Inflammatory macrophage treated with lipopolysaccharide for 4 hours (primary cell): ENCODE measurements around the gene SRGAP3.

Experiments used
- DNase-seq: peaks from one replicate; pipeline ENCODE4 v3.0.0-alpha.2; 2020

Gene SRGAP3

DNA sequence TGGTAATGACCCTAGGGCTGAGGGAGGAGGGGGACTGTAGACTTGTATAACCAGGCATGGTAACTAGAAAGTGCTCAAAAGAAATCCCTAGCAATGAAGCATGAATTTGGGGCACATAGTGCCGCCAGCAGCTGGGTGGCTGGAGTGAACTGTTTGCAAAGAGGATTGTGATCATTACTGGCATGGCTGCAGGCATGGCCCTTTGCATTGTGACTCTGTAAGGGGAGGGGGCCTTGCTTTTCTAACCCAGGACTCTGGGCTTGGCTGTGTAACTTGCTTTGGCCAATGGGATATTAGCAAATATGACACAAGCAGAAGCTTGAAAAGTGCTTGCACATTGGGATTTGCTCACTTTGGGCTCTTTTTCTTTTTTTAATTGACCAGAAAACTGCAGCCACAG is 173.7 kb downstream of the SRGAP3 start:
- no peak for DNase-seq

DNA sequence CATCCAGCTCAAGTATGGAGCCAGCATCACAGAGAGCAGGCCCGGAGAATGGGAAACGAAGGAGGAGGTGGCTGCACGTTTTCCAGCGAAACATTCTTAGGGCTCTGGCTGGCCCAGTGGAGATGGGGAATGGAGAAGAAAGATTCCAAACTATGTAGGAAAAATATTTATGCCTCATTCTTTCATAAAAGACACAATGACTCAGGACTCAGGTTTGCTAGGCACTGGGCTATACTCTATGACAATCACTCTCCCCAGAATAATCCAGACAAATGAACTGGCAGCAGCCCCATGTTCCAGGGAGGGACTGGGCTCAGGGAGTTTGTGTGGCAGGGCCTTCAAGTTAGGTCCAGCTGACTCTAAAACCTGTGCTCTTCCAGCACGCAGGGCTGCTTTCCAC is 175.4 kb downstream of the SRGAP3 start:
- DNase-seq: no peak

DNA sequence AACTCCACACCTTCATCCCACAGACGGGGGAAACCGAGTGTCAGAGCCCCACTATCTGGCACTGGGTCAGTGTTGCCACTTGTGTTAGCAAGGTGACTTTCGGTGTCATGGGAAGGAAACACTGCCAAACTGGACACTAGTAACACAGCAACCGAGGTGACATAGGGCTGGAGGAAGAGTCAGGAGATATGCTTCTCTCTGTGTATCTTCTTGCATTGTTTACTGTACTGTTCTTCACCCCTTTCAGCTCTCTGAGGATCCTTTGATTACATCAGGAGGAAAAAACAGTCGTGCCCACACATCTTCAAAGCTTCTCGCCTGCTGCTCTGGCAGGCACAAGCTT is 176.8 kb downstream of the SRGAP3 start:
- DNase-seq: no peak

DNA sequence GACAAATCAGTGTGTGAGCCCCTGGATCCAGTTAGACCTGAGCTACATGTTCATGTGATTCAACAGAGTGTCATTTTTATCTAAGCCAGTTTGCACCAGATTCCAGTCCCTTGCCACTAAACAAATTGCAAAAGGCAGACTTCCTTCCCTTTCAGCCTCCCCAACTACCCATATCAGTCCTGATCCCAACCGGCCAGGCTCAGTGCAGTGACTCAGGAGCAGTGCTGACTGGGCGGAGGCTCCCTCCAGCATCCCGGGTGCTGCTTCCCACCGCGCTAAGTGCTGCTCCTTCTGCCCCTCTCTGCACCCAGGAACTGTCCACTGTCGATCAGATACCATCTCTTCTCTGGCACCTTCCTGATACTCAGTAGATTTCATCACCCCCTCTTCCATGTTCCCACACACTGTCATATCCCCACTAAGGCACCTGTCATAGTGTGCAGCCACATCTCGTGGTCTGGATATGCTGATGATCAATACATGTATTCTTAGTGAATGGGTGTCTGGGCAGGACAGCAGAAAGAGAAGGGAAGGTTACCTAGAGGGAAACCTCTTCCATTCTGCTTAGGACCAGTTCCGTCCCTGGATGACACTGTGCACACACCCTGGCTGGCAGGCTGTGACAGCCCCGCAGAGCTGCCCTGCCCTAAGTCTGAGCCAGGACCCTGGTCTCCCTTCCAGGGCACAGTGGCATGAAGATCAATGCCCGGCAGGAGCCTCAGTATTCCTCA is 177.3 kb downstream of the SRGAP3 start:
- peak; percentile 53 for DNase-seq

DNA sequence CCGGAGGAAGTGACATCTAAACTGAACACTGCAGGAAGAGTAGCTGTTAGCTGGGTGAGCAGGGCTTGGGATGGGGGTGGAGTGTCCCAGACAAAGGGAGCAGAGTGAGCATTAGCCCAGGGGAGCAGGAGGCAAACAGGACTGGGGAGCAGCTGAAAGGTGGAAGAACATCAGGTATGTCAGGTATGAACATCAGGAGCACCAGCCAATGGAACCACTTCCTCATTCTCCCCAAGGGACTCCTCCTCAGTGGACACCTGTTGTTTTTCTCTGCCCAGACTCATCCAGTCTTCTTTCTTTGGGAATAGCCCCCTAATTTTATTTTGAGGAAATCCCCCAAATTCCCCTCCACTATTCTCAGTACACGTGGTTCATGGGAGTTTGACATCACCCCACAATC is 178.5 kb downstream of the SRGAP3 start:
- no peak for DNase-seq

DNA sequence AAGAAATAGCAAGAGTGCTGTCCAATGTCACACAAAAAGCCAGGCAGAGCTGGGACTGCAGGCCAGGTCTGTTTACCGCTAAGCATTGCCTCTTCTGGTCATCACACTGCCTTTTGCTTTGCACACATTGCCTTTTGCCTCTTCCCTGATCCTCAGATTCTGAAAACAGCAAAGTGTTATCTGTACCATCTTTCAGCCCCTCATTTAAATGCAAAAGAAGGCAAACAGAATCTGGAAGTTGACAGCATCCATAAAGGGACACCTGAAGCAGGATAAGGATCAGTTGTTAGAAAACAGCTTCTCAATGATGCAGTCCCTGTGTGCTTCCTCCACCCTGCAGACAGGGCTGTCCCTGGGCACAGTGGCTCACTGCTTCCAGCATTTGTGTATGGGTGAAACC is 179.5 kb downstream of the SRGAP3 start:
- DNase-seq: no peak

DNA sequence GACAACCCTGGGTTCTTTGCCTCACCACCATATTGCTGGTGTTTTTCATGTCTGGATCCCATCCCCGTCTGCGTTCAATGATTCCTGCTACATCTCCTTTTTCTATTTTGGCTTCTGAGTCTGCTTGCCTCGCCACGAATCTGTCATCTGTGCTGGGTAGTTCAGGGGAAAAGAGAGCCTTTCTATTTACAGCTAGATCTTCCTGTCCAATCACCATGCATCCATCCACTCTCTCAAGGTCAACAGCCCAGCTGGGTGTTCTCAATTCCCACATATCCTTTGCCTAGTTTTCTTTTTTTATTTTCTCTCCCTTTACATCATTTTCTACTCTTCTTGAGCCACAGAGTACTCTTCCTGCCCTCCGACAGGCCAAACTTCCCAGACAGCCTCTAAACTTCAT is 181.4 kb downstream of the SRGAP3 start:
- no peak for DNase-seq

DNA sequence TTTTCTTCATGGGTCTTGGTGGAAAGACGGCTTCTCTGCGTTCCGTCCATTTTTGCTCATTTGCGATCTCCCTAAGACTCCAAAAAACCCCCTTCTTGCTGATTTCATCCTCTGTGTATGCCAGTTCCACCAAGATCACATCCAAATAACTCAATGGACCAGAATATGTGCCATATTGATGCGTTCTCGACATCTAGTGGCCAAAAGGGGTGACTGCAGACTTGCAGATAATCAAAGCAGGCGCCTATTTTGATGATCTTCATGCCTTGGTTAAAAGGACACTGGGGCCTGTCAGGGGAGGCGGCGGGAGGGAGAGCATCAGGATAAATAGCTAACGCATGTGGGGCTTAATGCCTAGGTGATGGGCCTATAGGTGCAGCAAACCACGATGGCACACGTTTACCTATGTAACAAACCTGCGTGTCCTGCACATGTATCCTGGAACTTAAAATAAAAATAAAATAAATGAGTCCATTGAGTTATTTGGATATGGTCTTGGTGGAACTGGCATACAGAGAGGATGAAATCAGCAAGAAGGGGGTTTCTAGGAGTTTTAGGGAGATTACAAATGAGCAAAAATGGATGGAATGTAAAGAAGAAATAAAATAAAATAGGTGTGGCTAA is 182.0 kb downstream of the SRGAP3 start:
- DNase-seq: peak; percentile 56

DNA sequence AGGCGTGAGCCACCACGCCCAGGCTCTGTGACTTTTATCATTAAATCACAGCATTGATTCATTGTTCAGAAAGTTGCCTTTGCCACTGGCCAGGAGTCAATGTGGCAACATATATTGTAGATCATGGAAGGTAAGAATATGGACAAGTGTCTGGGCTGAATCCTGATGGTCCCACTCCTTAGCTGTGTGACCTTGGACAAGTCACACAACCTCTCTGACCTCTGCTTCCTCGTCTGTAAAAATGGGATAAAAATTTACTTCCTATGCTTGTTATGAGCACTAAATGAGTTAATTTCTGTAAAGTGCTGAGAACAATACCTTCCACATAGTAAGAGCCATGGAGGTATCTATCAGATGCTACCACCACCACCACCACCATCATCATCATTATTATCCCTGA is 182.7 kb downstream of the SRGAP3 start:
- DNase-seq: no peak

DNA sequence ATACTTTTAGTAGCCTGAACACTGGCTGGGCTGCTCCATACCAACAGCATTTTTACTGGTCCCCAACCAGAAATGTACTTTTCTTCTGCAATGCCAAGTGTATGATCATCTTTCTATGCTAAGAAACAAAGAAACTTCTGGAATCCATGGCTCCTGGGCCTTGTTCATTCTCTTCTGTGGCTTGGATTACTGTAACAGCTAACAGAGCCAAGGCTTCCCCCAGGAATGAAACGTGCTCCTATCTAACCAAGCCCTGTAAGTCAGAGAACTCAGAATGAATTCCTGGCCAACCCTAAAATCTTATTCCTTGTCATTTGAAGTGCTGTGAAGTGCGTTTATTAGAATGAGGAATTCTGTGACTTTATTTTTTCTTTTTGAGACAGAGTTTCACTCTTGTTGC is 183.3 kb downstream of the SRGAP3 start:
- no peak for DNase-seq

DNA sequence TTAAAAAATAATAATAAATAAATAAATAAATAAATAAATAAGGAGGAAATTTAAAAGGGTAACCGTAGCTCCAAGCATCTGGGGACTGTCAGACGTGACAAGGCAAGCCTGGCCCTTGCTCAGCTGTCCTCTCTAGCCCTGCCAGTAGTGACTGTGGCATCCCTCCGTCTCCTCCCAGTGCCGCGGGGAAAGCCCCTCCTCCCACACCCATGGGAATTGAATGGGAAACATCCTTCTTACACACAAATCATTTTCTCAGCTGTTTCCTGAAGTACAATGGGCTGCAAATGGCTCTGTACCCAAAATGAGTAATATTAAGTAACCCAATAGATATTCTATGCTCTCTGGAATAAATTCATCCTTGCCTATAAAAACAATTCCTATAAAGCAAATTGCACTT is 184.6 kb downstream of the SRGAP3 start:
- no peak for DNase-seq

DNA sequence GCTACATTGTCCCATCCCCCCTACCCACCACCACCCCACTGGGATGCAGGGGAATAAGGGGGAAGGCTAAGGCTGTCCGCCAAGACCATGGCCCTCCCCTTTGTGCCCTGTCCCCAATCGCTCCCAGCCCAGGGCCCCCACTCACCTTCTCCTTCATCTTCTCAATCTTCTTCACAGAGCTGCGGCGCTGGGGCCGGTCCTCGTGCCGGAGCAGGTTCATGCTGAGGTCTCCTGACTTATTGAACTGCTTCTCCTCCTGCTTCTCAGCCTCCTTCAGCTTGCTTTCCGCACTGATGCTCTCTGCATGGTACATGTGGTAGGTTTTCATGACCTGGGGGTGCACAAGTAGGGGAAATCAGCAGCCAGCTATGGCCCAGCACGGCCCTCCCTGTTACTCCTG is 185.2 kb downstream of the SRGAP3 start:
- no peak for DNase-seq

DNA sequence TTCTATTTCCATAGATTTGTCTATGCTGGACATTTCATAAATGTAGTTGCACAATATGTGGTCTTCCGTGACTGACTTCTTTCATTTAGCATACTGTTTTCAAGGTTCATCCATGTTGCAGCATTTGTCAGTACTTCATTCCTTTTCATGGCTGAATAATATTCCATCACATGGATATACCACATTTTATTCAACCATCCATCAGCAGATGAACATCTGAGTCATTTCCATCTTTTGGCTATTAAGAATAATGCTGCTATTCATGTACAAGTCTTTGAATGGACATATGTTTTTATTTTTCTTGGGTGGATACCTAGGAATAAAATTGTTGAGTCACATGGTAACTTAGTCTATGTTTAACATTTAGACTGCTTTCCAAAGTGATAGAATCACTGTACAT is 186.9 kb downstream of the SRGAP3 start:
- no peak for DNase-seq

DNA sequence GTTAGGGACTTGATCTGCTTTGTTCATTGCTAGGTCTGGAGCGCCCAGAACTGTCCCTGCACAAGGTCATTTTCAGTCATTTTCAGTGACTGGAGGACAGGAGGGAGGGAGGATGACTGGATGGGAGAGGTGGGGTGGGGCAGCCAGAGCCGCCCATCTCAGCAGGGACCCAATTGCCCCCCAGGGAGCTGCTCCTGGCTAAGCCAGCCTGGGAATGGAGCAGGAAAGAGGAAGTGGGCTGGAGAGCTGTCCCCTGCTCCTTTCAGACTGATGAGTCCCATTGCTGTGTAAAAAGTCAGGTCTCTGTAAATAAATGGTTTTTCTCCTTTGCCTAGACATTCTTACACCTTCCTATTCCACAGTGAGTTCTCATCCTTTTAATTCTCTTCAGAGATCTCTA is 187.8 kb downstream of the SRGAP3 start:
- no peak for DNase-seq

DNA sequence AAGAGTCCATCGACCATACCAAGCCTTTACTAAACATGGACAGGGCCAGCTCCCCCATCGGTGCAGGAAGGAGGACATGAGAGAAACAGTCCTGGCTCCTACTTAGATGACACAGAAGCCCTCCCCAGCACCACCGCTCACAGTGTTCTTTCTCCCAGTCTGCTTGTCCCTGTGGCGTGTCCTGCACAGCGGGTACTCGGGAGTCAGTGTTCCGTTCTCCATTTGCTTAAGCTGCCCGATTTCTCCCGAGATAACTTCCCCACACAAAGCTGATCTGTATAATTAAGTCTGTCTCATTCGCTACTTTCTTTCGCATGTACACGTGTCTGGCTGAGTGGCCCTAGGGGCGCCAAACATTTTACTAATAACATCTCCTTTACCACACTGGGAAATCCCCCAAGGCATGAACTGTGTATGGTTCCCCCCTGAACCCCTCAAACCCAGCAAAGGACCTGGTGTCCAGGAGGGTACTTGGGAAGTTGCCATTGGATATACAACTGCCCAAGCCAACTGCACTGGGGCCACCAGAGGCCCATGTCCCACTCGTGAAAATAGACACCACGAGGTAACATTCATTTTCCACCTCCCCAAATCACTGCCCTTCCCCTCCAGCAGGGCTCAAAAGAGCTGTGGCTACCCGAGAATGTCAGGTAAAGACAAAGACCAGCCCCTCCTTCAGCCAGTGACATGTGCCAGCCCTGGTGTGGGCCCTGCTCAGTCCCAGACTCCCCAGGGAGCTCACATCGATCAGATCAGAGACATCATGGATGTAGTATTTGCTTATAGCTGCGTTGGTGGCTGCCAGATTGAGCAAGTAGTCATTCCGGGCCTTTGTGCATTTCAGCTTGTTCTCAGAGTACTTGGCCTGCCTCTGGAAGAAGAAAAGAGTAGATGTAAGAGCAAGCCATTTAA is 189.7 kb downstream of the SRGAP3 start:
- DNase-seq: no peak

DNA sequence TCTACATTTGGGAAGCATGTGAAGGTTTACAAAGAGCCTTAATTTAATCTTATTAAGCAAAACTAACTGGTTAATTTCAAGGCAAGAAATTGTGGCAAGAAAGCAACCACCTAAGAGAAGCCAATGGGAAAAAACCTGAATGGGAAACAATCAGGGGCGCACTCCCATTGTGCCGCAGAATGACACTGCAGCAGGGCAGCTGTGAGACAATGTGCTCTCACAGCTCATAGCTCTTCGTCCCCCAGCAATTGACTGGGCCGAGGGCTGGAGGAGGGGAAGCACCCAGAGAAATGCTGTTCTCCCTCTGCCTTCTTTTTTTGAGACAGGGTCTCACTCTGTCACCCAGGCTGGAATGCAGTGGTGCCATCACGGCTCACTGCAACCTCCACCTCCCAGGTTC is 192.9 kb downstream of the SRGAP3 start:
- DNase-seq: no peak

DNA sequence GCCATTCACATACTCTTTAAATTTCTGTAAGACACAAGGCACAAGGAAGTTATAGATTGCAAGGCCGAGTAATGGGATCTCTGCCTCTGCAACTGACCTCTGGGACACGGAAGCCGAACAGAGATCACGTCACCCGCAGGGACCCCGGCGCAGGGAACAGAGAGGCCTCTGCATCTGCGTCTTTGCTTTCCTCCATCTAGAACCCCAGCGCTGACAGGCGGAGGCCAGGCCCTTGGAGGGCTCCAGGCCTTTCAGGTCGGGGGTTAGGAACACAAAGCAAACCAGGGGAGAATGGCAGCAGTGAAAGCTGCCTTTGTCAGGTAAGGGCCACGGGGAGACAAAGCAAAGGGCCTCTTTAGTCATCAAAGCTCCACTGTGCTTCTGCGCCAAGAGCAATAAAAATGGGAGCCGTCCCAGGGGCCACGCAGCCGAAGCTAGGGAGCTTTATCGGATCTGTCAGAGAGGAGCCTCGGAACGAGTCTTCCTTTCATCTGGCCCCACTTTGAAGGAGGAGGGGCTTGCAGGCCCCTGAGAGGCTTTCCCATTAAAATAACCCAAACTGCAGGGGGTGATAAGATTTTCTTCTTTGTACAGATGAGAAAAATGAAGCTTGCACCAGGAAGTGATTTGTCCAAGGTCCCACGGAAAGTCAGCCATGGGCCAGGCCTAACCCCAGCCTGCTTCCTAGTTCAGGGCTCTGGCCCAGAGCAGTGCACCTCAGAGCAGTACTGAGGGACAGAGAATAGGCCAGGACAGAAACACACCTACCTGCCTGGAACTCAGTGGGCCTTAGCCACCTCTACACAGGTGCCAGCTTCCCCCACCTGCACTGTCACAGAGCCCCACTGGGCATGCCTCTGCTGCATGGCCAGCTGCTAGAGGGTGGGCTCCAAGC is 201.7 kb downstream of the SRGAP3 start:
- DNase-seq: no peak

DNA sequence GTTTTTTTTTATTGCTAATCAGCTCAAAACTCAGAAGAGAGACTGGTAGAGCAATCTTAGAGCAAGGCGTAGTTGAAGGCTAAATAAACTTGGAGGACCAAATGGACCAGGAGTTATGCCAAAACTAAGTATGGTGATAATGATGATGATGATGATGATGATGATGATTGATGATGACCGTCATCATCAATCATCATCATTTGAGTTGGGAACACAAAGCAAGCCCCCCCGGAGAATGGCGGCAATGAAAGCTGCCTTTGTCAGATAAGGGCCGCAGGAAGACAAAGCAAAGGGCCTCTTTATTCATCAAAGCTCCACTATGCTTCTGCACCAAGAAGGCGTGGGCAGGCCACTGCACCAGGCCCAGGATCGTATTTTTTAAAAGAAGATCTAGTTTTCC is 204.1 kb downstream of the SRGAP3 start:
- DNase-seq: no peak

DNA sequence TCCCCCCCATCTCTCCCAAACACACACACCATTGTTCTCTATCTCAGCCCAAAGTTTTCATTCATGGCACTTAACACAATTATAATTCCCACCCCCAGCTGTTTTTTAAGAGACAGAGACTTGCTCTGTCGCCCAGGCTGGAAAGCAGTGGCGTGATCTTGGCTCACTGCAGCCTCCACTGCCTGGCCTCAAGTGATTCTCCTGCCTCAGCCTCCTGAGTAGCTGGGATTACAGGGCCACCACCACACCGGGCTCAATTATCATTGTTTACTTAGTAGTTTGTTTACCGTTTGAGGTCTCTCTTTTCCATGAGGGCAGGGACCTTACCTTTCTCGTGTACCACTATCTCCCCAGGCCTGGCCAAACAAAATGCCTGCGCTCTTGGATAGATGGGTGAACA is 206.4 kb downstream of the SRGAP3 start:
- DNase-seq: no peak

DNA sequence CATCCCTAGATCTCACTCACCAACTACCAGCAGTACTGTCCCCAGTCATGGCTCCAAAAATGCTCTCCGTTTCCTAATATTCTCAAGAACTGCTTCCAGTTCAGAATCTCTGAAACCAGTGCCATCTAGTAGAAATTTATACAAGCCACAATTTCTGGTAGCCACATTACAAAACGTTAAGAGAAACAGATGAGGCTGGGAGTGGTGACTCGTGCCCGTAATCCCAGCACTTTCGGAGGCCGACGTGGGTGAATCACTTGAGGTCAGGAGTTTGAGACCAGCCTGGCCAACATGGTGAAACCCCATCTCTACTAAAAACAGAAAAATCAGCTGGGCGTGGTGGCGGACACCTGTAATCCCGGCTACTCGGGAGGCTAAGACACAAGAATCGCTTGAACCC is 207.8 kb downstream of the SRGAP3 start:
- DNase-seq: no peak

DNA sequence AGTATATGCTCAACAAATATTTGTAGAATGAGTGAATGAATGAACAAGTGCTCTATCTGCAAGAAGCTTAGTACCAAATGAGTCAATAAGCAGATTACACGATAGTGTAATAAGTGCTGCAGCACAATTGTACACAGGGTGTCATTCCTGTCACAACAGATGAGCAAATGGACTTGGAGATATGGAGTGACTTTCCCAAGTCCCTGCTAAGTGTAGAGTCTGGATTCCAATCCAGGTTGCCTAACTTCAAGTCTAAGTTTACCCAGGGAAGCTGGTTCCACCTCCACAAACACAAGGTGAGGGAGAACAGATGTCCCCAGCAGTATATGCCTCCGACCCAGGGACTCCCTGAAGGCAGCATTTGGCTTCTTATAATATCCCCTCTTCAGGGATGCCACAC is 208.4 kb downstream of the SRGAP3 start:
- no peak for DNase-seq

DNA sequence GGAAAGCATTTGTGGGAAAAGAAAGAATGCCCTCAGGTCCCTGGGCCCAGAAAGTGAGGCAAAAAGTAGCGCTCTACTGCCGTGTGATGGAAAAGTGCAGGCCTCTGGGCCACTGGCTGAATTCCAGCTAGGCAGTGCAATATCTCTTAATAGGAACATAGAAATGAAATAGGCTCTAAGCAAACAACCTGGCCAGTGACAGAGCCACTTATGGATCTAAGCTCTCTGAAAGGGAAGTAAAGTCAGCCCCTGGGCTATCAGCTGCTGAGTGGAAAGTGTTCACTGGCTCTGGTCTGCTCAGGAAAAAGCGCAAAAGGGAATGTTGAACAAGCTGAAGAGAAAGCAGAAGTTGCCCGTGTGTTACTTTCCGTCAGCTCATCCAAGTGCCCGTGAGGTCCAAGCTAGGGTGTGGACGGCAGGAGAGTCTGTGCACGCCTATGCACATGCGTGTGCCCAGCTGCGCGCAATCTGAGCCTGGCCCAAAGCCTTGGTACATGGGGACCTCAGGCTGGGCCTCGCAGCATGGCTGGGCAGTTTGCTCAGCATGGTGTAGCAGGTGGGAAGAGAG is 212.2 kb downstream of the SRGAP3 start:
- peak; percentile 48 for DNase-seq
